Testis (tissue), 2 donors: ENCODE measurements around the gene SLC25A2.

Experiments used
- POLR2A ChIP-seq: fragments of 450-650 bp; IDR thresholded peaks from one replicate; pipeline ENCODE4 v1.6.1; 2017; ENCODE audit warnings: antibody characterized with exemption, mild to moderate bottlenecking, moderate library complexity
- TF ChIP-seq, protein P1 (sequence below), 3 experiments: fragments of 450-650 bp in 2 of 3; fragments of 200-600 bp in 1 of 3; sonication (generic) in 1 of 3; IDR thresholded peaks; one replicate each; pipeline ENCODE4 v1.5.1; 2016 to 2019; ENCODE audit warnings: antibody characterized with exemption in 3 of 3, mild to moderate bottlenecking in 2 of 3, moderate library complexity in 1 of 3

DNA sequence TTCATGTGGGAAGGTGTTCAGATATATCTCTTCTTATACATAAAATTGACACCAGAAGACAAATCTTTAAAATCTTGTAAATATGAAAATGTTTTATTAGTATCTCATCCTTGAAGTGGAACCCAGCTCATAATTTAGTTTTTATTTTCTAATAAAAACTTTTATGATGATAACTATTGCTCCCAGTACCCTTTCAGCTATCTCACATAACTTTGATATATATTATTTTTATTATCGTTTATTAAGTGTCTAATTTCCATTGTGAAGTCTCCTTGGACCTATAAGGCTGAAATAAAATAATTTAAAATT, 42.7 kb downstream of the SLC25A2 start:
- TF ChIP-seq POLR2A: no peak
- TF ChIP-seq, protein P1, sequence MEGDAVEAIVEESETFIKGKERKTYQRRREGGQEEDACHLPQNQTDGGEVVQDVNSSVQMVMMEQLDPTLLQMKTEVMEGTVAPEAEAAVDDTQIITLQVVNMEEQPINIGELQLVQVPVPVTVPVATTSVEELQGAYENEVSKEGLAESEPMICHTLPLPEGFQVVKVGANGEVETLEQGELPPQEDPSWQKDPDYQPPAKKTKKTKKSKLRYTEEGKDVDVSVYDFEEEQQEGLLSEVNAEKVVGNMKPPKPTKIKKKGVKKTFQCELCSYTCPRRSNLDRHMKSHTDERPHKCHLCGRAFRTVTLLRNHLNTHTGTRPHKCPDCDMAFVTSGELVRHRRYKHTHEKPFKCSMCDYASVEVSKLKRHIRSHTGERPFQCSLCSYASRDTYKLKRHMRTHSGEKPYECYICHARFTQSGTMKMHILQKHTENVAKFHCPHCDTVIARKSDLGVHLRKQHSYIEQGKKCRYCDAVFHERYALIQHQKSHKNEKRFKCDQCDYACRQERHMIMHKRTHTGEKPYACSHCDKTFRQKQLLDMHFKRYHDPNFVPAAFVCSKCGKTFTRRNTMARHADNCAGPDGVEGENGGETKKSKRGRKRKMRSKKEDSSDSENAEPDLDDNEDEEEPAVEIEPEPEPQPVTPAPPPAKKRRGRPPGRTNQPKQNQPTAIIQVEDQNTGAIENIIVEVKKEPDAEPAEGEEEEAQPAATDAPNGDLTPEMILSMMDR (IDR thresholded peaks at IDR 0.05): no peak
